NT2/D1 (cell line): ENCODE measurements around the gene CNP.

ENCODE experiments used
- YY1 ChIP-seq: IDR thresholded peaks from 2 replicates; pipeline ENCODE4 v1.6.1; 2011; ENCODE audit not compliant: insufficient read length, insufficient read depth
- ZNF274 ChIP-seq: IDR thresholded peaks from 2 replicates; pipeline ENCODE4 v1.6.1; 2011; ENCODE audit warnings: mild to moderate bottlenecking, low read depth, low read length

- TF ChIP-seq ZNF274 = no peak
- no peak for TF ChIP-seq YY1
Observed at GRCh38 chr17:41939693-41940090, 26.9 kb upstream of the CNP start.
